Measurements from ENCODE around the gene RAD18.

RAD18 gene

DNA sequence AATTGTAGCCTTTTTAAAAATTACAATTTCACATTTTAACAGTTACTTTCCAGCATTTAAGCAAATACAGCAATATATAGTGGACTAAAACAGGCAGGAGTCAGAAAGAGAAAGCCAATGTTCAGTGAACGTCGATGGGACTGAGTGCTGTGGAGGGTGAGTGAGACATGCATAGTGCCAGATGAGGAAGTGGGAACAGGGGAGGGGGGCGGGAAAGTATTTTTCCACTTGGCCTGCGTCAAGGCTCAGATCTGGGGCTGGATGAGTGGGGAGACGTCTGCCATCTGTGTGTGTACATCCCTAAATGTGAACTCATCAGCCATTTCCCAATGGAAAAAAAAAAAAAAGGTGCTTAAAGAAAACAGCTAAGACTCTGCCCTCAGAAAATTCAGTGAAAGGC is 19.2 kb upstream of the RAD18 start:
- no peak overlapping the region for H3K4me3 ChIP-seq (ENCODE audit: low read depth, low read length)
- TF ChIP-seq, protein P1, sequence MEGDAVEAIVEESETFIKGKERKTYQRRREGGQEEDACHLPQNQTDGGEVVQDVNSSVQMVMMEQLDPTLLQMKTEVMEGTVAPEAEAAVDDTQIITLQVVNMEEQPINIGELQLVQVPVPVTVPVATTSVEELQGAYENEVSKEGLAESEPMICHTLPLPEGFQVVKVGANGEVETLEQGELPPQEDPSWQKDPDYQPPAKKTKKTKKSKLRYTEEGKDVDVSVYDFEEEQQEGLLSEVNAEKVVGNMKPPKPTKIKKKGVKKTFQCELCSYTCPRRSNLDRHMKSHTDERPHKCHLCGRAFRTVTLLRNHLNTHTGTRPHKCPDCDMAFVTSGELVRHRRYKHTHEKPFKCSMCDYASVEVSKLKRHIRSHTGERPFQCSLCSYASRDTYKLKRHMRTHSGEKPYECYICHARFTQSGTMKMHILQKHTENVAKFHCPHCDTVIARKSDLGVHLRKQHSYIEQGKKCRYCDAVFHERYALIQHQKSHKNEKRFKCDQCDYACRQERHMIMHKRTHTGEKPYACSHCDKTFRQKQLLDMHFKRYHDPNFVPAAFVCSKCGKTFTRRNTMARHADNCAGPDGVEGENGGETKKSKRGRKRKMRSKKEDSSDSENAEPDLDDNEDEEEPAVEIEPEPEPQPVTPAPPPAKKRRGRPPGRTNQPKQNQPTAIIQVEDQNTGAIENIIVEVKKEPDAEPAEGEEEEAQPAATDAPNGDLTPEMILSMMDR (IDR thresholded peaks at IDR 0.05; ENCODE audit: low read depth, low read length), result no peak
- in situ Hi-C loops (cut with HindIII; ENCODE audit: low sequenced_read_pairs), result no loop called here
- DNase-seq (ENCODE audit: low read depth, low spot score), result no peak

DNA sequence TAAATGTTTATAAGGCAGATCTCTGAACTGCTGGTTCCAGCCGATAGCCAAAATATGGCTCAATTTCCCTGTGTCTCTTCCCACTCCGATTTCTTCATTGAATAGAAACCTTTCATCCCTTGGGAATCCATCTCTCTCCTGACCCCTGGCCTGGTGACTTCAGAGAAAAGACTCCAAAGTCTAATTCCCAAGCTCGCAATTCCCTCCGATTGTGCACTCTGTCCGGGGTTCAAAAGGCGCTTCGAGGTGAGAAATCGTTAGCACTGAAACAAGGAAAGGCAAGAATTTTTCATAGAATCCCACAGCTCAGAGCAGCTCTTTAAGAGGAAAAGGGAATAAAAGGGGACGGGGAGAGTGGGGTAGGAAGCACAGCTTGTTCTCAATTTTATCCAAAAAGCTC is 18.4 kb upstream of the RAD18 start:
- in situ Hi-C loops (cut with HindIII; ENCODE audit: low sequenced_read_pairs), result no loop called here
- TF ChIP-seq, protein P1 (IDR thresholded peaks at IDR 0.05; ENCODE audit: low read depth, low read length), result no peak
- DNase-seq (ENCODE audit: low read depth, low spot score), result no peak
- no peak overlapping the region for H3K4me3 ChIP-seq (ENCODE audit: low read depth, low read length)

DNA sequence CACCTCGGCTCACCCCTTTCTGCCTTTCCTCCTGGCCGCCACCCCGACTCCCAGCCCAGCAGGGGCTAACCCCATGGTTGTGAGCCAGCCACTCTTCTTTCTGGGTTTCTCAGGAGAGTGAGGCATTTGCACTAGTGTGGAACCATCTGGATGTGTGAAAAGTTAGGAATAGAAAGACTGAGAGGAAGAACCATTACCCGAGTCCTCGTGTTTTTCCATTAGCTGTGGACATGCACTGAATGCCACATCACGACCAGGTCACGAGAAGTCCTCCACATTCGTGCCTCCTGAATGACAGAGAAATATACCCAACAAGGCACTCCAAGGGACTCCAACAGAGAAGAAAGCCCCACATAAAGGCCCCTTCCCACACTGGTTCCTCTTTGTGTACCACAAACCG is 18.0 kb upstream of the RAD18 start:
- H3K4me3 ChIP-seq (ENCODE audit: low read depth, low read length), result no peak overlapping the region
- no peak for DNase-seq (ENCODE audit: low read depth, low spot score)
- in situ Hi-C loops (cut with HindIII; ENCODE audit: low sequenced_read_pairs), result no loop called here
- TF ChIP-seq, protein P1 (IDR thresholded peaks at IDR 0.05; ENCODE audit: low read depth, low read length), result no peak

GRCh38 chr3:8980756-8981257 is 17.5 kb upstream of the RAD18 start:
- in situ Hi-C loops (cut with HindIII; ENCODE audit: low sequenced_read_pairs), result no loop called here
- no peak for DNase-seq (ENCODE audit: low read depth, low spot score)

DNA sequence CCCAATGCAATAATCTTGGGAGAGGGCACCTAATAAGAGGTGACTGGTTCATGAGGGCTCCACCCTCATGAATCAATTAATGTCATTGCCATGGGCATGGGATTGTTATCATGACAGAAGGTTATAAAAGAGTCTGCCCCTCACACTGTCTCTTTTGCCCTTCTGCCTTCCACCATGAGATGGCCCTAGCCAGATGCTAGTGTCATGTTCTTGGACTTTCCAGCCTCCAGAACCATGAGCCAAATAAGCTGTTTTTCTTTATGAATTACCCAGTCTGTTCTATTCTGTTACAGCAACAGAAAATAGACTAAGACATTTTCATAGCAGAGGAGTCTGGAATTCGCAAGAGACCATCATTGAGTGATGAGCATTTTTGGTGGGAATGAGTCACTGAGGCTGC is 16.0 kb upstream of the RAD18 start:
- TF ChIP-seq, protein P1 (IDR thresholded peaks at IDR 0.05; ENCODE audit: low read depth, low read length), result no peak
- no peak for DNase-seq (ENCODE audit: low read depth, low spot score)
- H3K4me3 ChIP-seq (ENCODE audit: low read depth, low read length), result no peak overlapping the region
- in situ Hi-C loops (cut with HindIII; ENCODE audit: low sequenced_read_pairs), result no loop called here

More at GRCh38 chr3:8980756-8981257, 17.5 kb upstream of the RAD18 start:
- no peak overlapping the region for H3K4me3 ChIP-seq (ENCODE audit: low read depth, low read length)
- TF ChIP-seq, protein P1 (IDR thresholded peaks at IDR 0.05; ENCODE audit: low read depth, low read length), result no peak

- TF ChIP-seq, protein P1 (IDR thresholded peaks at IDR 0.05; ENCODE audit: low read depth, low read length), result no peak
- no peak for DNase-seq (ENCODE audit: low read depth, low spot score)
- no peak overlapping the region for H3K4me3 ChIP-seq (ENCODE audit: low read depth, low read length)
- in situ Hi-C loops (cut with HindIII; ENCODE audit: low sequenced_read_pairs), result no loop called here
These were observed 15.3 kb upstream of the RAD18 start for GRCh38 chr3:8978551-8978950.

Data from astrocyte of the spinal cord (primary cell).